SK-N-SH (cell line): ENCODE measurements around the gene PSMB8. TPM values are rescaled to one million over a fixed set of nuclear protein-coding genes. Genes with fewer than 3 reads are reported as not detected.

Experiments used
- CTCF ChIA-PET: fragments of 300-600, 350-600 bp; formaldehyde crosslinking; extraction: SDS; loops from one replicate; lab custom pipeline; 2021; lab: Yijun Ruan, JAX
- POLR2A ChIA-PET: fragments of 350-600 bp; sonication (Branson Sonifier 250); formaldehyde crosslinking; extraction: SDS; loops from one replicate; lab custom pipeline; 2020; ENCODE audit warnings: antibody characterized with exemption, inconsistent platforms; lab: Yijun Ruan, JAX
- DNase-seq: peaks from one replicate; pipeline ENCODE4 v3.0.0; 2012
- H2AFZ ChIP-seq: fragments of 200-600 bp; sonication (generic); 2 replicates; pipeline ENCODE4 v1.8.1; 2016; ENCODE audit warnings: antibody characterized with exemption, mild to moderate bottlenecking, low read depth
- H3F3A ChIP-seq: fragments of 200-600 bp; sonication (generic); replicated peaks from 2 replicates; pipeline ENCODE3; 2016; ENCODE audit warnings: antibody characterized with exemption, mild to moderate bottlenecking; ENCODE audit not compliant: insufficient read depth
- H3K27ac ChIP-seq, 2 experiments: fragments of 200-500 bp in 1 of 2; fragments of 200-600 bp in 1 of 2; sonication (Bioruptor generic) in 1 of 2; sonication (generic), shearing (Covaris generic) in 1 of 2; 2 replicates each; pipeline versions ENCODE4 v1.5.1 to v1.6.1; 2014 to 2016; ENCODE audit warnings: low read depth in 2 of 2, inconsistent platforms in 1 of 2, low read length in 1 of 2, mild to moderate bottlenecking in 1 of 2, mixed read lengths in 1 of 2
- H3K27me3 ChIP-seq: fragments of 200-600 bp; sonication (generic), shearing (Covaris generic); 2 replicates; pipeline ENCODE4 v1.6.1; 2016; ENCODE audit warnings: mixed run types; ENCODE audit not compliant: insufficient read depth
- H3K36me3 ChIP-seq, 2 experiments: fragments of 200-500 bp in 1 of 2; fragments of 200-600 bp in 1 of 2; sonication (Bioruptor generic) in 1 of 2; sonication (generic) in 1 of 2; replicated peaks in 1 of 2; 2 replicates each; pipeline versions ENCODE3 to v1.5.1; 2014 to 2016; ENCODE audit warnings: low read length in 1 of 2, mild to moderate bottlenecking in 1 of 2; ENCODE audit not compliant: insufficient read depth in 2 of 2, control insufficient read depth in 1 of 2
- H3K4me1 ChIP-seq, 2 experiments: fragments of 200-500 bp in 1 of 2; fragments of 200-600 bp in 1 of 2; sonication (Bioruptor generic) in 1 of 2; sonication (generic), shearing (Covaris generic) in 1 of 2; 2 replicates each; pipeline versions ENCODE4 v1.5.1 to v1.6.1; 2014 to 2016; ENCODE audit warnings: low read depth in 1 of 2, low read length in 1 of 2, mixed run types in 1 of 2; ENCODE audit not compliant: insufficient read depth in 2 of 2, control insufficient read depth in 1 of 2
- H3K4me2 ChIP-seq: fragments of 200-600 bp; sonication (generic), shearing (Covaris generic); 2 replicates; pipeline ENCODE4 v1.6.1; 2017; ENCODE audit warnings: mixed run types
- H3K4me3 ChIP-seq, 2 experiments: fragments of 200-500 bp in 1 of 2; fragments of 200-600 bp in 1 of 2; sonication (Bioruptor generic) in 1 of 2; sonication (generic), shearing (Covaris generic) in 1 of 2; 2 replicates each; pipeline versions ENCODE4 v1.5.1 to v1.8.1; 2014 to 2016; ENCODE audit warnings: low read depth in 2 of 2, inconsistent platforms in 1 of 2, low read length in 1 of 2, mild to moderate bottlenecking in 1 of 2, mixed read lengths in 1 of 2, moderate library complexity in 1 of 2
- H3K79me2 ChIP-seq: fragments of 200-600 bp; sonication (generic); 2 replicates; pipeline ENCODE4 v1.8.1; 2017; ENCODE audit warnings: mild to moderate bottlenecking; ENCODE audit not compliant: insufficient read depth
- H3K9ac ChIP-seq: fragments of 200-600 bp; sonication (generic); 2 replicates; pipeline ENCODE4 v1.6.1; 2017; ENCODE audit warnings: mixed run types
- H3K9me2 ChIP-seq: fragments of 200-600 bp; sonication (generic); 2 replicates; pipeline ENCODE4 v1.6.1; 2017; ENCODE audit warnings: mixed run types
- H3K9me3 ChIP-seq: fragments of 200-600 bp; sonication (generic); 2 replicates; pipeline ENCODE4 v1.6.1; 2017; ENCODE audit warnings: mixed run types, mild to moderate bottlenecking, moderate library complexity
- H4K20me1 ChIP-seq: fragments of 200-600 bp; sonication (generic); 2 replicates; pipeline ENCODE4 v1.6.1; 2017; ENCODE audit warnings: mild to moderate bottlenecking, mixed run types; ENCODE audit not compliant: insufficient read depth
- CTCF ChIP-seq: fragments of 200-600 bp; sonication (generic); IDR thresholded peaks from 2 replicates; pipeline ENCODE4 v1.6.1; 2017; ENCODE audit warnings: antibody characterized with exemption, mild to moderate bottlenecking, moderate library complexity
- EP300 ChIP-seq, 2 experiments: IDR thresholded peaks; 2 replicates each; pipeline versions ENCODE4 v1.4.0 to v1.6.1; 2012; ENCODE audit warnings: borderline replicate concordance in 1 of 2, low read depth in 1 of 2, low read length in 1 of 2
- FOXM1 ChIP-seq: IDR thresholded peaks from 2 replicates; pipeline ENCODE4 v1.4.0; 2012; ENCODE audit warnings: low read depth, mild to moderate bottlenecking
- GABPA ChIP-seq: IDR thresholded peaks from 2 replicates; pipeline ENCODE4 v1.4.0; 2012; ENCODE audit warnings: low read depth, mild to moderate bottlenecking
- MEF2A ChIP-seq: IDR thresholded peaks from 2 replicates; pipeline ENCODE4 v1.4.0; 2012; ENCODE audit warnings: low read depth, borderline replicate concordance
- NFIC ChIP-seq: IDR thresholded peaks from 2 replicates; pipeline ENCODE4 v1.4.0; 2012; ENCODE audit warnings: borderline replicate concordance
- NRF1 ChIP-seq: IDR thresholded peaks from 2 replicates; pipeline ENCODE4 v1.6.1; 2012; ENCODE audit warnings: low read depth, mild to moderate bottlenecking, low read length
- PBX3 ChIP-seq: IDR thresholded peaks from 2 replicates; pipeline ENCODE4; 2012
- RAD21 ChIP-seq: IDR thresholded peaks from 2 replicates; pipeline ENCODE4 v1.6.1; 2012; ENCODE audit warnings: mild to moderate bottlenecking, low read length
- RFX5 ChIP-seq: IDR thresholded peaks from 2 replicates; pipeline ENCODE4 v1.6.1; 2012; ENCODE audit warnings: mild to moderate bottlenecking, improper control_type of control experiment, low read length
- RXRA ChIP-seq: IDR thresholded peaks from 2 replicates; pipeline ENCODE4 v1.4.0; 2012; ENCODE audit warnings: low read depth, mild to moderate bottlenecking, borderline replicate concordance
- SIN3A ChIP-seq: IDR thresholded peaks from 2 replicates; pipeline ENCODE4 v1.6.1; 2012; ENCODE audit warnings: low read depth, mild to moderate bottlenecking, low read length, moderate library complexity, borderline replicate concordance
- SMC3 ChIP-seq: IDR thresholded peaks from 2 replicates; pipeline ENCODE4 v1.6.1; 2012; ENCODE audit warnings: low read depth, low read length, improper control_type of control experiment
- TEAD4 ChIP-seq: IDR thresholded peaks from 2 replicates; pipeline ENCODE4 v1.4.0; 2012; ENCODE audit warnings: mild to moderate bottlenecking, borderline replicate concordance; ENCODE audit not compliant: insufficient read depth
- YY1 ChIP-seq: IDR thresholded peaks from 2 replicates; pipeline ENCODE4 v1.4.0; 2012; ENCODE audit warnings: low read depth, mild to moderate bottlenecking
- ZBTB33 ChIP-seq: IDR thresholded peaks from 2 replicates; pipeline ENCODE4 v1.4.0; 2012; ENCODE audit warnings: low read depth, borderline replicate concordance
- WGBS: methylation state at CpG from one replicate; pipeline ENCODE4 v1.1.6; 2017; ENCODE audit warnings: low lambda C conversion rate; 5-methylcytosine and 5-hydroxymethylcytosine counted together
- polyA plus RNA-seq, 3 experiments: library from polyadenylated mRNA; depleted of rRNA; stranded (reverse); fragments of >200 nt; gene quantifications; 2 replicates each; pipeline ENCODE4 v1.2.3, GENCODE V29; 2012

Gene PSMB8
- polyA plus RNA-seq, 1 of the 3 experiments (the other 2 are of a cell fraction), result 52.8 TPM

DNA sequence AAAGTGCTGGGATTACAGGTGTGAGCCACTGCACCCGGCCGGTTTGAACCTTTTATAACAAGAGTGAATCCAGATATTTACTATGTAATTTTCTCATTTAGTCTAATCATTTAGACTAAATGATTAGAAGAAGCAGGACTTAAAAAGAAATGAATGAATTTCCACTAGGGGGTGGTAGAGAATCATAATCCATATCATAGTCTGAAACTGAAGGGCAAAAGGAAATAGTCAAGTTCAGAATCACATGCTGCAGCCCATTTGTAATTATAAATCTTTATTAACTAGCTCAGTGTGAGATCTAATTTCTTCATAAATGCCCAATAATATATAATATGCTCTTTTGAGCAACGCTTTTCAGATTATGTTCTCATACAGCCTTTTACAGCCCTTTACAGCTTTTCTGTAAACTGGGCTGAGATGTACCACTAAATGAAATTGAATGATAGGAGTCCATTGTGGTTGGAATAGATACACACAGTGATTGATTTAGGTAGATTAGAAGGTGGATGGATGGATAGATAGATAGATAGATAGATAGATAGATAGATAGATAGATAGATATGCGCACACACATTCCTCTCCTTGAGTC lies 41.9 kb upstream of the PSMB8 start:
- DNase-seq, result peak; percentile 50
- no peaks in the 10 kb centered on the region for H3K79me2 ChIP-seq
- no peak overlapping the region for H3K27ac ChIP-seq
- no peak overlapping the region; a peak in 1 of 4 replicates for H3K4me3 ChIP-seq
- no peak overlapping the region for H2AFZ ChIP-seq
- H3K36me3 ChIP-seq, result peaks cover 0 to 2% of the 10 kb centered on the region in 2 experiments
- POLR2A ChIA-PET, result interaction anchor here (0.7 kb wide), 1 partner anchor 86 kb away, joined by 4 read pairs; no protein-coding TSS in a partner anchor
- H4K20me1 ChIP-seq, result no peaks in the 10 kb centered on the region
- peaks cover 14% of the 10 kb centered on the region for H3F3A ChIP-seq
- no peaks in the 10 kb centered on the region for H3K9me3 ChIP-seq
- CTCF ChIA-PET, result interaction anchor here (0.6 to 2.7 kb wide), 42 partner anchors 8 to 335 kb away, joined by 3 to 65 read pairs (median 5); partner anchors contain the start of genes BRD2, HLA-DMA, HLA-DMB and PSMB9
- H3K9me2 ChIP-seq, result no peaks in the 10 kb centered on the region
- TF ChIP-seq SMC3 (peak; percentile 54), RFX5 (peak; percentile 42; the same call in 1 of the 2 replicates), NFIC (no peak), CTCF (peak; percentile 78), SIN3A (no peak), RAD21 (peak; percentile 85)
- WGBS, result 25% methylated on average over 4 of the region's 4 CpGs
- peaks cover 14% of the 10 kb centered on the region; the same call in 1 of the 2 replicates for H3K27me3 ChIP-seq
- no peak overlapping the region for H3K9ac ChIP-seq
- H3K4me2 ChIP-seq, result no peak overlapping the region
- peaks cover 0 to 8% of the 10 kb centered on the region in 2 experiments; a peak in 1 of 4 replicates for H3K4me1 ChIP-seq

- ChIA-PET CTCF (interaction anchor here (0.6 to 1.9 kb wide), 6 partner anchors 50 to 102 kb away, joined by 3 to 7 read pairs (median 4); no protein-coding TSS in a partner anchor), POLR2A (no interaction called here)
- no peak overlapping the region for H3K4me2 ChIP-seq
Observed at GRCh38 chr6:32883789-32884188, 39.9 kb upstream of the PSMB8 start.

More at GRCh38 chr6:32883789-32884188, 39.9 kb upstream of the PSMB8 start:
- TF ChIP-seq MEF2A, result no peak
- no peak for TF ChIP-seq ZBTB33
- TF ChIP-seq RXRA, result no peak
- no peak for TF ChIP-seq YY1
- TF ChIP-seq NRF1, result no peak
- no peak for TF ChIP-seq PBX3
- no peak for TF ChIP-seq TEAD4
- TF ChIP-seq GABPA, result no peak
- no peak for TF ChIP-seq FOXM1
- no peak for TF ChIP-seq EP300 (IDR thresholded peaks at IDR 0.05; ENCODE audit: borderline replicate concordance in 1 of 2, low read depth in 1 of 2, low read length in 1 of 2)
- Histone ChIP-seq H3K9me3 (no peaks in the 10 kb centered on the region), H3K9me2 (no peaks in the 10 kb centered on the region), H3F3A (peaks cover 14% of the 10 kb centered on the region), H3K79me2 (no peaks in the 10 kb centered on the region), H3K27me3 (peaks cover 34% of the 10 kb centered on the region), H4K20me1 (no peaks in the 10 kb centered on the region), H3K9ac (no peak overlapping the region), H3K36me3 (peaks cover 0 to 4% of the 10 kb centered on the region in 2 experiments), H2AFZ (no peak overlapping the region), H3K4me1 (peaks cover 0 to 8% of the 10 kb centered on the region in 2 experiments; a peak in 1 of 4 replicates), H3K4me3 (no peak overlapping the region), H3K27ac (no peak overlapping the region)
- no peak for DNase-seq
- WGBS, result 7% methylated on average over 5 of the region's 5 CpGs
